Measurements from ENCODE around the gene PDIK1L.

PDIK1L gene

DNA sequence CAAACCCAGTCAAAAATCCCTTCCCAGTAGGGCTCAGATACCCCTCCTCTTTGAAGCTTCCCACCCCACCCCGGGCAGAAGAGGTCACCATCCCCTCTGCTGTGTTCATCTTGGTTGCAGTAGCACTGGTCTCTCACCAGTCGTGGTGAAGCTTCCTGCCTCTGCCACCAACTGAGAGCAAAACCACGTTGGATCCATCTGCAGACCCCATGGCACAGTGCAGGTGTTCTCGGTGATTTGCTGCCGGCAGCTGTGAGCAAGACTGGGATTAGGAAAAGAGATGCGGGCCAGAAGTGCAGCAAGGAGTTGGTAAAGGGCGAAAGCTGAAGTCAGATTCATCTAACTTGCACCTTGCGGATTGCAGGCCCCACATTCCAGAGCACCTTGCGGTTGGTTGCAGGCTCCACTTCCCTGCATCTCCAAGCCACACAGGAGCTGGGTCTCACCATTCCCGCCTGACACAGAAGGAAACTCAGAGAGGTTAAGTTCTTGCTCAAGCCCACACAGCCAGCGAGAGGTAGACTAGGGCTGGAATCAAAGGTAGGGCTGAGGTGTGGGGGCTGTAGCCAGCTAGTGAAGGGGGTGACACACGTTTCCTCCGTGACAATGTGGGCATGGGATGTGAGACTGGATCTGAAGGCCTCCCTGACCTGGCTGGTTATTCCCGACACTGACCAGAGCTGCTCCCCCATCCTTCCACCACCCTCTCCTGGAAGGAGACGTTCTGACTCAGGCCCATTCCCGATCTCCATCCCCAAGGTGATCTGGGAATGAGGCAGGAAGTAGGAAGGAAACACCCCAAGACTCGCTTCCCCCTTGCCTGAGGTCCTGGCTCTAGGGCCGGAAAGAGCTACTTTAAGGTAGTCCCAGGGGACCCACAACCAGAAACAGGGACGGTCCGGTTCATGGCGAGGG, 44.0 kb downstream of the PDIK1L start:
- DNase-seq (ENCODE audit: low read depth in 3 of 3) = no peak

DNA sequence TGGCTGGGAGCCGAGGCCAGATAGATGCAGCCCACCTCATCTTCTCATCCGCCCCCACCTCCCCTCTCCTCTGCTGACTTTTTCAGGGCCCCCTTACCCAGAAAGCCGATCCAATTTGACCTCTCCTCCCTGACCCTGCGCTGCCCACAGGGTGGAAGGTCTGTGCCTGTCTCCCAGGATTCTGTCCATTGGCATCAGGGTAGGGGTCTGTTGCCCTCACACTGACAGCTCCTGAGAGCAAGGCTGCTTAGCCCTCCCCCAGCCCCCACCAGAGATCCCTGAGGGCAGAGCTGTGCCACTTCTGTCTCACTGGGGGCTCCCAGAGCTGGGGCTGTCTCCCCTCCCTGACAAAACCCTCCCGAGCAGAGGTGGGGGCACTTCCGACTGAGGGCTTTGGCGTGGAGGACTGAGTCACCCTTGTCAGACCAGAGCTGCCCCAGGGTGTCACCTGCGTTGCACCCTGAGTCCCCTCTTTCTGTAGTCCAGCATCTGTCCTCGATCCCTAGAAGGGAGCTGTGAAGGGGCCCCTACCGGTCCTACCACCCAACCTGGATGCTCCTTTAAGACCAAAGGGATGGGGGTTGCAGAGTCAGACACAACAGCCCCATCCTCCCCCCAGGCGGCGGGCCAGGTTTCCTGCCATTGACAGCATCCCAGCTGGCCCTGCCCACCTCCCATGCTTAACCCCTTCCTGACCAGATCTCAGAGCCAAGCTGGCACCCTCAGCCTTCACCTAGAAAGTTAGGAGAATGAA, 44.8 kb downstream of the PDIK1L start:
- no peak for DNase-seq (ENCODE audit: low read depth in 3 of 3)

DNA sequence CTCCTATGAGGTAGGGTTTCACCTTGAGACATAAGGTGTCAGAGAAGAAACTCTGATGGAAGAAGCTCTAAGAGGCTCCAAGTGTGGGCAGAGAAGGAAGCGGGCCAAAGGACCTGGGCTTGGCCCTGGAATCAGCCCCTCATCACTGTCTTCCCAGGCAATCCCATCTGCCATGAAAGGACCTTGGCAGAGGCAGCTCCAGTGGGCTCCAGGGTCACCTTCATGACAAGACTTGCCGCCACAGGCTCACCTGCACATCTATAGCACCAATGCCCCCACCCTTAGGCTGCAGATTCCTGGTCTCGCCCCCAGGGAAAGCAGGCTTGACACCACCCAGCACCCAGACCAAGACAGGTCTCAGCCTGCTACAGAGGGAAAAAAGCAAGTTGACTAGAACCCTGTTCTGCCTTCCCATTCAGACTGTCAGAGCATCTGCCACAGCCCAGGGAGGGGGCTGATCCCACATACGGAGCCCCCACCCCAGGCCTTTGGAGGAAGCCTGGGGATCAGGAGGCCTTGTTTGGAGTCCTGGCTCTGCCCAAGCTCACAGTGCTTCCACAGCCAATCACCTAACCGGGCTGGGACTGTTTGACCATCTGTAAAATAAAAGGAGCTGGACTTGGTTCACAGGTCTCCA, 46.8 kb downstream of the PDIK1L start:
- DNase-seq (ENCODE audit: low read depth in 3 of 3) = no peak

DNA sequence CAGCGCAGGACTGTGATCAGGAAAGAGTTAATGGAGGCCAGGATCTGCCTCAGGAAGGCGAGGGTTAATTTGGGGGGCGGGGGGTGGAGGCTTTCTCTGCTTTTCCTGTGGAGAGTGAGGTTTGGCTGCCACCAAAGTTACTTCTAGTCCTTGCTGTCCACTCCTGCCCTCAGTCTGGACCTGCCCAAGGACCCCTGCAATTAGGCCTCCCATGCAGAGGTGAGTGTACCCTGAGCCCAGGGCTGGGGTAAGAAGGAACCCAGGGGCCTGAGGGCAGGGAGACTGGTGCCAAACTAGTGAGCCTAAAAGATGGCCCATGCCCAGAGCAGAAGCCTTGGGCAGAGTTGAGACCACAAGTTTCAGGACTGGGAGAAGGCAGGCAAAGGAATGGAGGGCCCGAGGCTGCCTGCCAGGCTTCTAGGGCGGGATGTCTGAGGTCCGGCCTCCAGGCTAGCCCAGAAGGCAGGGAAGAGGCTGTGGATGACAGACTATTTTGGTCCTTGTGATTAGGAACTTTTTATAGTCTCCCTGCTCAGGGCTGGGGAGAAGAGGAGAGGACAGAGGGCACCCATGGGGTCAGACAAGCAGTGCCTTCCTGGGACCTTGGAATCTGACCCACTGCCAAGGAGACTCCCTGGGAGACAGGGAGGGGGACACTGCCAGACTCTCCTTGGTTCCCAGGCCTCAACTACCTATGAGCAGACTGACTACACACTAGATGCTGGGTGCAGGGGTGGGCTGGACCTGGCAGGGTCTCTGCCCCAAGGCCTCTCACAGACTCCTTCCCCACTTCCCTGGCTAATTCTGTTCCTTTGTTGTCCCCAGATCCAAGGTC, 47.5 kb downstream of the PDIK1L start, which contains the start of gene FAM110D:
Gene FAM110D (plus strand): TSS at position 172 of the 835 bp plus-strand sequence. CDS start 2,213 bp downstream, outside the sequence.
- no peak for DNase-seq (ENCODE audit: low read depth in 3 of 3)

DNA sequence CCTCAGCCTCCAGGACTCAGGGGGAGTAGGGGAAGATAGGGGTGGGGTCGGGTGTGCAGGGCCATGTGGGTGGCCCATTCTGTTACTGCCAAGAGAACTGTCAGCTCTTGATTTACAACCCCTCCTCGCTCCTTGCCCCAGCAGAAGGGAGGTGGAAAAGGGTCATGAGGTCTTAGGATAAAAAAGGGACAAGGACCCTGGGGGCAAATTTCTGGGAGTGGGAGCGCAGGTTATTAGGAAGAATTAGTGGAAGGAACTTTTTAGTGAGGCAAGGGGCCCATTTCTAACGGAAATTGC, 48.1 kb downstream of the PDIK1L start:
- DNase-seq (ENCODE audit: low read depth in 3 of 3) = no peak

DNA sequence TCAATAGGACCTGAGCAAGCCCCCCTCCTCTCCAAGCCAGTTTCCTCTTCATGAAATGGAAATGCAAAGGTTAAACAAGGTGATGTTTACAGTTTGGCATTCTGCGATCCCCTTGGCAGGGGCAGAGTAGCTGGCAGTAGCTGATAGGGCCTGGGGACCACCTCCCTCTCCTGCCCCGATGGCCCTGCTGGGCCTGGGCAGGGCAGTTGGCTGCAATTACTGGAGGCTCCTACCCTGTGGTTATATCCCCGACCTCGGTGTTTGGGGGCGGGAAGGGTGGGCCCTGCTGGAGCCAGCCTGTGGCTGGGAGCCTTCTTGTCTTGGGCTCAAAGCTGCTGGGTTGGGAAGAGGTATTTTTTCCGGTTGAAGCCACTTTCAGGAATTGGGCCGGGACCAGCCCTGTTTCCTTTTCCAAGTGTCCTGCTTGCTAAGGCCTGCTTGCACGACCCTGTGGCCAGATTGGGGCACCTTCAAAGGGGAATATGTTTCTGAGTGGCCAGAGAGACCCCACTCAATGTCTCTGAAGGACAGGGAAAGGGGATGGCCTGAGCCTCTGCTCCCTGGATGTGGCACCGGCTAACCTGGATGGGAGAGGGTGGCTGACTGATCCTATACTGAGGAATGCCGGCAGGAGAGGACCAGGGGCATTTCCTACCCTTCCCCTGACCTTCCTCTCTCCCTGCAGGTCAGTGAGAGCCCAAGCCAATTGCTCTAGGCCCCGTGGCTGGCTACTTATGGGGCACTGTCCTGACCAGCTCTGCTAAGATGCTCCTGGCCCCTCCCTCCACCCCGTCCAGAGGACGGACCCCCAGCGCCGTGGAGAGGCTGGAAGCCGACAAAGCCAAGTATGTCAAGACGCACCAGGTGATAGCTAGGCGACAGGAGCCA, 49.1 kb downstream of the PDIK1L start:
- DNase-seq (ENCODE audit: low read depth in 3 of 3) = no peak

DNA sequence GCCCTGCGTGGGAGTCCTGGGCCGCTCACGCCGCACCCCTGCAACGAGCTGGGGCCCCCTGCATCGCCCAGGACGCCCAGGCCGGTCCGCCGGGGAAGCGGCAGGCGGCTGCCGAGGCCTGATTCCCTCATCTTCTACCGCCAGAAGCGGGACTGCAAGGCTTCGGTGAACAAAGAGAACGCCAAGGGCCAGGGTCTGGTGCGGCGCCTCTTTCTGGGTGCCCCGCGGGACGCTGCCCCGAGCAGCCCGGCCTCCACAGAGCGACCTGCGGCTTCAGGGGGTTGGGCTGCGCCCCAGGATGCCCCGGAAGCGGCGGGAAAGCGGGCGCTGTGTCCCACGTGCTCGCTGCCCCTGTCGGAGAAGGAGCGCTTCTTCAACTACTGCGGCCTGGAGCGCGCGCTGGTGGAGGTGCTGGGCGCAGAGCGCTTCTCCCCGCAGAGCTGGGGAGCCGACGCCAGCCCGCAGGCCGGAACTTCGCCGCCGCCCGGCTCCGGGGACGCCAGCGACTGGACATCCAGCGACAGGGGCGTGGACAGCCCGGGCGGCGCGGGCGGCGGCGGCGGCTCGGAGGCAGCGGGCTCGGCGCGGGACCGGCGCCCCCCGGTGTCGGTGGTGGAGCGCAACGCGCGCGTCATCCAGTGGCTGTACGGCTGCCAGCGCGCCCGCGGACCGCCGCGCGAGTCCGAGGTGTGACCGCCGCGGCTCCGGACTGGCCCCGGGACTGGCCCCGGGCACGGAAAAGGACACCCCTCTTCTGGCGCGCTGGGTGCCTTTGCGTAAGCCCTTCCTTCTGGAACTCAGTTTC, 50.0 kb downstream of the PDIK1L start:
- DNase-seq (ENCODE audit: low read depth in 3 of 3) = peak in 1 of 3 experiments; percentile 51

DNA sequence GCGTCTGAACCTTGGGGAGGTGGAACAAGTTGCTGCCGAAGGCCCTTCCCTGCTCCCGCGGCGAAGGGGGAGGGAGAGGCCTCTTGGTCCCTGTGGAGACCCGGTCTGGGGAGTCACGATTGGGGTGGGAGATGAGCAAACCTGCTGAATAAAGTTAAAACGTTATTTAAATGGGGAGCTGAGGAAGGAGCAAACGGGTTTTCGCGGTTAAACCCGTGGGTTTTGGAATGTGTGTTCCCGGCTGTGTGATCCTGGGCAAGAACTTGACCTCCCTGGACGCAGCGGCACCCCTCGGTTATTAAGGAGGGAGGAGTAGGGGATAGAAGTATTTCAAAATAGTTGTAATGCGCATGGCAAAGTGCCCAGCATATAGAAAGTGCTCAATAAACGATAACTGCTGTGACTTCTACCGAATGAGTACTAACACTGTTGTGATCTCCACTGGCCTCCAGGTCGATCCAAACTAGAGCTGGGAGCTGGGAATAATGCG, 50.6 kb downstream of the PDIK1L start:
- DNase-seq (ENCODE audit: low read depth in 3 of 3) = no peak

DNA sequence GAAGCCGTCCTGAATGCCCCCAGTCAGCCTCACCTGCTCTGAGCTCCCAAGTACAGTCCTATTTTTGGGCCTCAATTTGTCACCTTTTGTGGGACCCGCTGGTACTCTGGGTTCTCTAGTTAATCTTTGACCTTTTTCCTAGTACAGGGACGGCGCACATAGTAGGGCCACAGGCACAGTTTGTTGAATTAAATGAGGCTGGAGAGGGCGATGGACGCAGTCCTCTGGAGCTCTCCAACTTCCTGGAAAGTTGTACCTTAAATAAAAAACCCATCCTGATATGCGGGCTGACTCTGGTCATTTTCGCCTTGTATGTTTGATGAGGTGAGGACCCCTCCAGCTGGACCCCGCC, 52.0 kb downstream of the PDIK1L start:
- DNase-seq (ENCODE audit: low read depth in 3 of 3) = no peak

DNA sequence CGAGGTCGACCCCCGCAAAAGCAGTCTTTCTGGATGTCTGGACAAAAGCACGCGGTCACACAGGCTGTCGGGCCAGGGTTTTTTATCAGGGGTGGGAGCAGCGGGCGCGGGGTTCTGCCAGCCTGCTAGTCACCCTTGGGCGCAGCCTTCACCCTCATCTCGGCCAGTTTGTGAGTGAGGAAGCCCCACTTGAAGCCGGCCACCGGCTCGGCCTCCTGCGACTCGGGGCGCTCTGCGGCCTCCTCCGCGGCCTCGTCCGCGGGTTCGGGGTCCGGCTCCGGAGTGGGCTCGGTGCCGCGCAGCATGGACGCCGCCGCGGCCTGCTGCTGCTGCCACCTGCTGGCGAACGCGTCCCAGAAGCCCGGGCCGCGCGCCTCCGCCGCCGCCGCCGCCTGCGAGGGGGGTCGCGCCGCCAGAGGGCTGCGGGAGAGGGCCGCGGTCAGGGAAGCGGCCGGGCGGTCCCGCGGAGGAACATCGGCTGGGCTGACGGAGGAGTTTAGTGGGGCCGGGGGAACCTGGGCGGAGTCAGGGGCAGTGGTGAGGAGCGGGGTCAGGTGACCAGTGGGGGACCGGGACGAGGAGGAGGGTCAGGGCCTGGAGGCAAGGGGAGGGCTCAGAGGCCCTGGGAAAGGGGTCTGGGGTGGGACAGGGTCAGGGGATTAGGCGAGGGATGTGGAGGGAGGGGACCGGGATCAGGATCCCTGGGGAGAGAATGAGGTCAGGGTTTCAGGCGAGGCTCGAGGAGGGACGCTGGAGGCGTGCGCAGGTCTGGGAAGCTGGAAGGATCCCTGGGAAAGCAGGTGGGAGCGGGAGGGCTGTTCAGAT, 52.6 kb downstream of the PDIK1L start:
- peak in 2 of 3 experiments; percentile 19 to 42 for DNase-seq (ENCODE audit: low read depth in 3 of 3)

DNA sequence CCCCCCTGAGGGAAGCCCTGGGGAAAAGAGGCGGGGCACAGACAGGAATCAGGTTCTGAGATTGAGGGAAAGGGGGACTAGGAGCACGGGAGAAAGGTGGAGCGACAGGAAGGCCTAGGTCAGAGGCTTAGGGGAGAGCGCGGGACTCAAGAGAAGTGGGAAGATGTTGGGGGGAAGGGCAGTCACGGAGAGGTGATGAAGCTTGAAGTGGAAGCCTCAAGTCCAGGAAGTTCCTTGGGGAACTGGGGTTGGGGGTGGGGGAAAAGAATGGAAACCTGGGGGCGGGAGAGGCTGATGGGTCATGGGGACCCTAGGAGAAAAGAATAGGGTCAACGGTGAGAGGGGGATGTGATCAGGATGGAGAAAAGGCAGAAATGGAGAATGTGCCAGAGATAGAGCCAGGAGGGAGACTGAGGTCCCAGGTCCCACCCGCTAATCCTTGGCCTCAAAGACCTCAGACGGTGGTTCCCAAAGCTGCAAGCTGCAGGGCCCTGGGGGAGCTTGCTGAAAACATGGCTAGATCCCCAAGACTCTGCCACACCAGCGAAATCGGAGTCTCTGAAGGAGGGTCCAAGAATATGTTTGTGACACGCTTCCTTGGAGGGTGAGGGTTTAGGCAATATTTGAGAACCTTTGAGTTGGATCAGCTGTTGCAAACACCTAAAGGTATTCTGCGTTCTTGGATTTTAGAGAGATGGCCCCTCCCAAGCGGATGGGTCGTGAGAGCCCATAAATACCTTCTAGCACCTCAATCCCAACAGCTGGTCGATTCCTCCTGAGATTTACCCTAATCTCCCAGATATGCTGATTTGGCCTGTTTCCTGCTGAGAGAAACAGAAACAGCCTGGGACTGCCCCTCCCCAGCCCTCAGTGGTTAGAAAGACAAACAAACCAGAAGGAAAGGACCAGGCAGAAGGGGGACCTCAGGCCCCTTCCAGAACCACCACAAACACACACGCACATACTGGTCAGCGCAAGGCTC, 53.5 kb downstream of the PDIK1L start:
- no peak for DNase-seq (ENCODE audit: low read depth in 3 of 3)

DNA sequence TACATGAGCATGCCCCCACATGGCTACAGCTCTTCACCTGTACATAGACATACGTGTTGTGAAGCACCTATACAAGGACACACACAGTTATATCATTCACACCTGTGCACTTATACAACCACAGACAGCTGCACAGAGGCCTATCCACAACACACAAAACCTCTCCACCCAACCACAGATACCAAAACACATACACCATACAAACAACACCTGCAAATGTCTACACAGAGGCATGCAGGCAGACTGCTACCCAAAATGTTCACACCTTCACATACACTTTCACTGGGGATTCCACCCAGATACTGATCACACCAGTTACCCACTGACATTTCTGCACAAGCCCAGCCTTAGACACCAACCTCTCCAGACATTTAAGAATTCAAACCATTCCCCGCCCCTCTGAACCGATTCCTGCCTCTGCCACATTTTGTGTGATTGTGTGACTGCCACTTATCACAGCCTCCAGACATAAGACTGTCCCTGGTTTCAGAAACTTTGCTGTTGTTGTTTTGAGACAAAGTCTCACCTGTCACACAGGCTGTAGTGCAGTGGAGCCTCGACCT, 55.2 kb downstream of the PDIK1L start:
- DNase-seq (ENCODE audit: low read depth in 3 of 3) = no peak

DNA sequence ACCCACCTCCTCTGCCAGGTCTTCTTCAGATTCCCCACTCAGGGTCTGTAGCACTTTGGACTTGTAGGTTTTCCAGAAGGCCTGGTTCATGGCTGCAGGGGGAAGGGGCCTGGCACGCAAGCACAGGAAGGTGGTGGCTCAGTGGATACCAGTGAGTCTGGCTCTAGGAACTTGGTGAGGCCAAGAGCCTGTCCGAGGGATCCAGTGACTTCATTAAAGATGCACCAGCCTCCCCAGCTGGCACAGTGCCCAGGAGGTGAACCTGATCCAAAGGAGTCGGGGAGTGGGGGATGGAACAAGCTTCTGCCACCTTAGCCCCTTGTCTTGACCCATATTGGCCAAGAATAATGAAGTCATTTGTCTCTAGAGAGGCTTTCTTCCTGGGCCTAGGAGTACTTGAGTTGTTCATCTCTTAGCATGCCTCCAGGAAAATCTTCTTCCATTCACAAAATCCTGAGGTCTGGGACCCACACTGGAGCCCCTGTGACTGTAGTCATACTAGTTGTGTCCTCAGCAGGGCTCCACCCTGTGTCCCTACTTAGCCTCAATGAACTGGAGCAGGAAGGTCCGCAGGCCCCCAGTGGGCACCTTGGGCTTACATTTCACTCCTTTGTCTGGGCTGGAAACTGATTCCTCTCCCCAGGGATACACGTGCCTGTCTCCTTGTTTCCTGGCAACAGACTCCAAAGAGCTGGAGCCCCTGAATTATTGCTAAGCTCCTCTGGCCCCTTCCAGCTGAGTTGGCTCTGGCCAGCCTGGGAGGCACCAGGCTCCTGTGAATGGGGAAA, 57.0 kb downstream of the PDIK1L start, which contains the start of gene C1orf232:
Gene C1orf232 (minus strand): TSS at position 554 of the 788 bp plus-strand sequence. CDS start 464 bp downstream, at position 90.
- DNase-seq (ENCODE audit: low read depth in 3 of 3) = no peak

DNA sequence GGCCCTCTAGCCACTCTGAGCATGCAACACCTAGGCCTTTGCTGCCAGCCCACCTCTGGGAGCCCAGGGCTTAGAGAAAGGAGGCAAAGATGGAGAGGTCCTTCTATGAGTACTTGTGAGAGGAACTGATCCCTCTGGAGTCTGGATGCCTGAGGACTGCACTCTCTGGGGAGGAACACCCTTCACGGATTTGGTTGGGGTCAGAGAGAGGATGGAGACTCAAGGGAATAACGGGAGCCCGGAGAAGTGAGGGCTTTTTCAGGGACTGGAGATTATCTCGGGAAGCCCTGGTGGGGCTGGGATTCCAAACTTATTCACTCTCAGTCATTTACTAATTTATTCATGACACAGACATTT, 57.6 kb downstream of the PDIK1L start:
- DNase-seq (ENCODE audit: low read depth in 3 of 3) = no peak

DNA sequence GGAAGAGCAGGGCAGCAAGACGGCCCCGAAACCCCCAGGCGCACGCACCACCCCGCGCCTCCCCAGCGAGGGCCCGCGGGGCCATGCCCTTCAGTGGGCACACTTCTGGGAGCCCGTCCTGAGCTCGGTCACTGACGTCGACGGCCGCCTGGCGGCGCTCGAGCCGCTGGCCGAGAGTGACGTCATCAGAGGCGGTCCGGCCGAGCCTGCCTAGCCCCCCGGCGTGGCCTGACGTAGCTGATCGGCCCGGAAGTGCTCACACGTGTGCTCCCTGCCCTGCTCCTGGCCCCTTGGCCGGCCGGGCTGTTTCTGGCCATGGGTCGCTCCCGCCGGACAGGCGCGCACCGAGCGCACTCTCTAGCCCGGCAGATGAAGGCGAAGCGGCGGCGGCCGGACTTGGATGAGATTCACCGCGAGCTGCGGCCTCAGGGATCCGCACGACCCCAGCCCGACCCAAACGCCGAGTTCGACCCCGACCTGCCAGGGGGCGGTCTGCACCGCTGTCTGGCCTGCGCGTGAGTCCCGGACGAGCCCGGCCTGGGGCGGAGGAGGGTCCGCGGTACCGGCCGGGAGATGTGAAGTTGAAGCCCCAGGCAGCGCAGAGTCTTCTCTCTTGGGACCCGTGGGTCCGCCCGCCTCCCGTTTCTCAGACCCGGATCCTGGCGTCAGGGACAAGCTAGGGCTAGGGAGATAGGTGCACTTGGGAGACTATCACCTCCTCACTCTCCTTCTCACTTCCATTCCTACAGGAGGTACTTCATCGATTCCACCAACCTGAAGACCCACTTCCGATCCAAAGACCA, 58.2 kb downstream of the PDIK1L start, which contains the start of gene ZNF593:
Gene ZNF593 (plus strand): TSS at position 240 of the 803 bp plus-strand sequence. CDS start 76 bp downstream, at position 316.
- DNase-seq (ENCODE audit: low read depth in 3 of 3) = peak; percentile 81 to 89 (median 84)

Data from stimulated activated CD4-positive, alpha-beta T cell treated with anti-CD3 and anti-CD28 coated beads, TNF-alpha, amount 100 ng/mL, for 24 hours (primary cell).